ENCODE measurements around the gene MKX.

- TF ChIP-seq CTCF (IDR thresholded peaks at IDR 0.05; ENCODE audit: poor library complexity) (no peak), EZH2phosphoT487 (IDR thresholded peaks at IDR 0.05; ENCODE audit: low read depth, severe bottlenecking, unreplicated experiment) (no peak), EZH2 (IDR thresholded peaks at IDR 0.05; ENCODE audit: borderline replicate concordance) (no peak)
Measured at GRCh38 chr10:27642023-27642589, 103.5 kb downstream of the MKX start.
